GM18868 (cell line): ENCODE data around the gene PCNT.
A peak's percentile ranks its signal among the peaks of the same experiment; 100 is the strongest.

Source experiments
- ATAC-seq: cut with Tn5 transposase; IDR thresholded peaks from one replicate; pipeline ENCODE4 v1.9.1; 2021; ENCODE audit warnings: mild to moderate bottlenecking, moderate library complexity; ENCODE audit not compliant: unreplicated experiment

The PCNT gene

GRCh38 chr21:46323710-46324389 lies at the start of gene PCNT, which contains the start of gene C21orf58:
TSS of gene PCNT (plus strand) at chr21:46324156. CDS start at chr21:46324229, 73 bp downstream.
TSS of gene C21orf58 (minus strand) at chr21:46323870. CDS start at chr21:46322738, 1,132 bp downstream.
- ATAC-seq: peak; percentile 82

- ATAC-seq: no peak
Observed at GRCh38 chr21:46274797-46275390, 49.1 kb upstream of the PCNT start.

GRCh38 chr21:46284077-46284644 lies 39.8 kb upstream of the PCNT start:
- no peak for ATAC-seq

GRCh38 chr21:46284733-46285132 lies 39.2 kb upstream of the PCNT start:
- ATAC-seq: no peak

GRCh38 chr21:46285206-46285661 lies 38.7 kb upstream of the PCNT start, which contains the start of gene MCM3AP:
TSS of gene MCM3AP (minus strand) at chr21:46285611. CDS start at chr21:46285286, 325 bp downstream.
- no peak for ATAC-seq

- peak; percentile 83 for ATAC-seq
Observed at GRCh38 chr21:46285761-46286647, 38.0 kb upstream of the PCNT start, which contains the start of gene YBEY. TSS of gene YBEY (plus strand) at chr21:46286342. CDS start at chr21:46286914, 572 bp downstream.

- peak; percentile 6 for ATAC-seq
Observed at GRCh38 chr21:46286648-46287002, 37.3 kb upstream of the PCNT start.

- ATAC-seq: no peak
Observed at GRCh38 chr21:46287541-46287940, 36.4 kb upstream of the PCNT start.

GRCh38 chr21:46289655-46290179 lies 34.2 kb upstream of the PCNT start:
- no peak for ATAC-seq

- ATAC-seq: no peak
Observed at GRCh38 chr21:46291561-46291960, 32.4 kb upstream of the PCNT start.

GRCh38 chr21:46294647-46295176 lies 29.2 kb upstream of the PCNT start:
- no peak for ATAC-seq

GRCh38 chr21:46295177-46295770 lies 28.7 kb upstream of the PCNT start:
- ATAC-seq: no peak

- no peak for ATAC-seq
Observed at GRCh38 chr21:46295996-46296752, 27.8 kb upstream of the PCNT start.

GRCh38 chr21:46297338-46298271 lies 26.4 kb upstream of the PCNT start:
- no peak for ATAC-seq

GRCh38 chr21:46299167-46299566 lies 24.8 kb upstream of the PCNT start:
- ATAC-seq: no peak

GRCh38 chr21:46301759-46302158 lies 22.2 kb upstream of the PCNT start:
- ATAC-seq: no peak

GRCh38 chr21:46304437-46304836 lies 19.5 kb upstream of the PCNT start:
- no peak for ATAC-seq

- ATAC-seq: no peak
Observed at GRCh38 chr21:46304955-46305354, 19.0 kb upstream of the PCNT start.
